Pulmonary artery endothelial cell (primary cell): ENCODE data around the gene CAPS. TPM values are rescaled to one million over a fixed set of nuclear protein-coding genes. Genes with fewer than 3 reads are reported as not detected.
"Not testable (repeated sequence)": the region's sequence is repeated elsewhere in the genome, so short reads cannot be mapped to it uniquely, and the experiment has no call there.

Experiments used
- DNase-seq: peaks from one replicate; pipeline ENCODE4 v3.0.0-alpha.2; 2011; ENCODE audit warnings: low read depth, low spot score
- total RNA-seq: library from RNA; depleted of rRNA; stranded (reverse); fragments of >200 nt; gene quantifications from 2 replicates; pipeline ENCODE4 v1.2.3, GENCODE V29; 2014

Gene CAPS
- total RNA-seq = 1.6 TPM in 2 replicates

DNA sequence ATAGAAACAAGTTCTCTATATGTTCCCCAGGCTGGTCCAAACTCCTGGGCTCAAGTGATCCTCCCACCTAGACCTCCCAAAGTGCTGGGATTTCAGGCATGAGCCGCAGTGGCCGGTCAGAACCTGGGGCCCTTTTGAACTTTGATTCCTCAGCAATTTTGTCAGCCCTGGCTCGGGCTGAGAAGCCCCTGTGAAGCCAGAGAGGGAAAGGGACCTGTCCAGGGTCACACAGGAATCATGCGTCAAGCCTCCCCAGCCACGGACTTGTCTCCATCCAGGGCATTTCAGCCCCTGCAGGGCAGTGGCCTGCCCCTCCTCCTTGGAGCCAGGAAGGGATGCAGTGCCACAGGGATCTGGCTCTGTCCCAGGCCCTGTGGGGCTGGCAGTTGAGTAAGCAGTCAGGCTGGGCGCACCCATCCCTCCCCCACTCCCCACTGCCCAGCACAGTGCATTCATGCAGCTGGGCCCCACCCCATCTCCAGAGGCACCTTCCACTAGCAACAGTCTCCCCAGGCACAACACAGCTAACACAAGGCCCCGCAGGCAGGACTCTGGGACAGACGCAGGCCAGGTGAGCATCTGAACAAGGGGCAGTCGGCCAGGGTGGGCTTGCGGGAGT, at the start of gene CAPS:
CAPS (plus strand) TSS at position 516 of the 619 bp plus-strand sequence. CDS start 153 bp downstream, outside the sequence.
- no peak for DNase-seq

DNA sequence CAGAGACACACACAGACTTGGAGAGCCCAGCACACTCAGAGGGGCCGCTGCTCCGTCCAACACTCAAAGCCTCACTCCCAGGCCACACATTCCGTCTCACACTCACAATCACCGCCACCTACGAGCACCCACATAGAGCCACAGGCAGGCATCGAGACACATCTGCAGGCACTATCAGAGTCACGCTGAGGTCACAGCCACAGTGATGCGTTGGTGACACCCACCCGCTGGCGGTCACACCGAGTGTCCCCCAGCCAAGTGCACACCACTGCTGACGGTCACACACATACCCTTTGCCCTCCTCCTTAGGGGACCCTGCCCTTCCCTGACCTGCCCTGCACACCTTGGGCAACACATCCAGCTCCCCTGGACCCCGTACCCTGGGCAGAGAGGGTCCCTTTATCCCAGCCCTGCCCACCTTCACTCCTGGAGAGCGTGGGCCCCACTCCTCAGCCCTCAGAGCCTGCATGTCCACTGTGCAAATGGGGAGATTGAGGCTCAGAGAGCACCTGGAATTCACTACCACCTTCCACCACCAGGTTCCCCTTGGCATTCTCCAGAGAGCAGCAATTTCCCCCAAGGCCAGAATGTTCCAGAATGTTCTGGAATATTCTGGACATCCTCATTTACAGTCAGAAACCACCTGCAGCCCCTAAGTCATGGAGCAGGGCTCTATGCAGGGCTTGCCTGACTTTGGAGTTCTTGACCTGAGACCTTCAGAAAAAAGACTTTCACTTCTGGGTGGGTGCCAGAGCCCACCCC, 49.1 kb upstream of the CAPS start:
- DNase-seq = no peak

DNA sequence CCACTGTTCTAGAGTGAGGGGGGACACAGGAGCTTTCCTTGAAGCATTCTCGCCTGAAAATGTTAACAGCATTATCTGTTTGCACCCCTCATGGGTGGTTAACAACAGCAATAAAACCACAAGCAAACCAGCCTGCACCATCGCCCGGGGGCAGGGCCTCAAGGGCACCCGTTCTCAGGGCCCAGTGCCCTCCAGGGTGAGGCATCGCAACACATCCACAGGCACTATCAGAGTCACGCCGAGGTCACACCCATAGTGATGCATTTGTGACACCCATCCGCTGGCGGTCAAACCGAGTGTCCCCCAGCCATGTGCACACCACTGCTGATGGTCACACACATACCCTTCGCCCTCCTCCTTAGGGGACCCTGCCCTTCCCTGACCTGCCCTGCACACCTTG, 48.3 kb upstream of the CAPS start:
- DNase-seq = no peak

DNA sequence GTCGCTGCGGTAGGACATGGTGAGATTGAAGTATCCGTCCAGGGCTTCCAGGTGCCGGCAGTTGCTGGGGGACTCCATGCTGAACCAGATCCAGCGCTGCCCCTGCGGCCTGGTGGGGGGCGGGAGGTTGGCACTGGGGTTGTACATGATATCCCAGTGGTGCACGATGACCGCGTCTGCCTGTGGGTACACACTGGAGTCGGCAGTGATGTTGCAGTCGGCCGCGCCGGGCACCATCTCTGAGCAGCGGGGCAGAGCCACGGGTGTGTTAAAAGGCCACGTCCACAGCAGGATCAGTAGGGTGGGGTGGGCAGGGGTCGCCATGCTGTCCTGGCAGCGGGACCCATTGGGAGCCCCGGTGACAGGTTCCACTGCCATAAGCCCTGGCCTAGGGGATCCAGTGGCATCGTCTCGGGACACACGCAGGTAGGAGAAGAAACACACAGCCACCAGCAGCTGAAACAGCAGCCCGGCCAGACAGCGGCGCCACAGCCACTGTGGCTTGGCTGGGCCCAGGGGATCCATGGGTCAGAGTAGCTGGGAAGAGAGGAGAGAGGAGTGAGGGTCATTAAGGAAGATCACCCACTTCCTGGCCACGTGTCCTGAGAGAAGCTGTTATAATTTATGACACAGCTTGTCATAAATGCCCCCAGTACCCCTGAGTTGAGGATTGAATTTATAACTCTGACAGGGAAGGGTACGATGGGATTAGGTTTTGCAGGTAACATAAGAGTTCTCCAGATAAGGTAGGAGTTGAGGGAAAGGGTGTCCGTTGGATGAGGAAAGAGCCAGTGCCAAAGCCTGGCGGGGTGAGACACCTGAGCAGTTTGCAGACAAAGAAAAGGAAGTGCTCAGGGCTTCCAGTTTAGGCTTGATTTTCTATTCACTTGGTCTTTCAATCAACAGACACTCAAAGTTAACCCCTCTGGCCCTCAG, 46.6 kb upstream of the CAPS start:
- no peak for DNase-seq

DNA sequence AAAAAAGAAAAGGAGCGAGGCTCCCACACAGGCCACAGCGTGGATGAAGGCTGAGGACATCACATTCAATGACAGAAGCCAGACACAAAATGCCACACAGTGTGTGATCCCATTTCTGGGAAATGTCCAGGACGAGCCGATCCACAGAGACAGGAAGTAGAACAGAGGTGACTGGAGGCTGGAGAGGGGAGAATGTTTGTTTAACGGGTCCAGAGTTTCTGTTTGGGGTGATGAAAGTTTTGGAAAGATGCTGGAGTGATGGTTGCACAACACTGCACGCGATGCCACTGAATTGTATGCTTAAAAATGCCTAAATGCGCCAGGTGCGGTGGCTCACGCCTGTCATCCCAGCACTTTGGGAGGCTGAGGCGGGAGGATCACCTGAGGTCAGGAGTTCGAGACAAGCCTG, 43.1 kb upstream of the CAPS start:
- no peak for DNase-seq

DNA sequence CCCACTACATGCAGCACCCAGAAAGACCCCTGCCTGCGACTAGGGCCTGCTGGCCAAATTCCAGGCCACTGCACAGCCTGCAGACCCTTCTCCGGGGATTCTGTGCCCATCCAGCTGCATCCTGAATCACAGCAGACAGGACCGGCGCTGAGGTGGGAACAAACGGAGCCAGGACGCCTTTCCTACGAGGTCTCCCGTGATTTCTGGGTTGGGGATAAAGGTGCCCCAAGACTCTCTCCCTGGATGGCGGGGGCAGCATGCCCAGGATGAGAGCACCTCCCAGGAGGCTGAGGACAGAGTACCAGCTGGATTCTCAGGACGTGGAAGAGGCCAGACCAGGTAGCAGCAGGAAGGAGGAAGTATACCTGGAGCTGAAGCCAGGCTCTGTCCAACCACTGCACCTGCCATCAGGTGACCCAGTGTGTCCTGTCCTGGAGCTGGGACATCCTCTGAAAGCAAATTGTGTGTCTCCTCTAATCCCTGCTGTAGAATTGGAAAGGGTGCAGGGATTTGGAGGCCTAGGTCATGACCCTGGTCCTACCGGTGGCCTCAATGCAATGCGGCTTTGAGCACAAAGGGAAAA, 40.3 kb upstream of the CAPS start:
- DNase-seq = no peak

DNA sequence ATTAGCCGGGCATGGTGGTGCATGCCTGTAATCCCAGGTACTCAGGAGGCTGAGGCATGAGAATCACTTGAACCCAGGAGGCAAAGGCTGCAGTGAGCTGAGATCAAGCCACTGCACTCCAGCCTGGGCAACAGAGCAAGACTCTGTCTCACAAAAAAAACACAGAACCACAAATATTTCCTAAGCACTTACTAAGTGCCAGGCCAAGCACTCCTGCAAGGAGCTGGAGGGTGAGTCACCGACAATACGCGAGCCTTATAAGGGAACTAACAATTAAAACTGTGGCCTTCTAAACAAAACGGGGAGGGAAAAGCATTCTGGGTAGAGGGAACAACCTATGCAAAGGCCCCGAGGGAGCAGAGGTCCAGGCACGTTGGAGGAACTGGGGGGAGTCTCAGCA, 39.6 kb upstream of the CAPS start:
- not testable (repeated sequence) for DNase-seq

DNA sequence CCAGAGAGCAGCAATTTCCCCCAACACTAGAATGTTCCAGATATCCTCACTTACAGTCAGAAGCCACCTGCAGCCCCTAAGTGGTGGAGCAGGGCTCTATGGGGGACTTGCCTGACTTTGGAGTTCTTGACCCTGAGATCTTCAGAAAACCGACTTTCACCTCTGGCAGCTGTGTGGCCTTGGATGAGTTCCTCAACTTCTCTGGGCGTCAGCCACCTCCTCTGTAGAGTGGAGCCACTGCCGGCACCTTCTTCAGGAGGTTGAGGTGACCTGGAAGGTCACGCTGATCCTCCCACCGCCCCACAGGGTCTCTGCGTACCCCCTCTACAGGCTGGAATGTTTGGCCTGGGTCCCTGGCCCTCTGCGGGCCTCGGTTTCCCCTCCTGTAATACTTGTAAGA, 36.6 kb upstream of the CAPS start:
- DNase-seq = no peak

DNA sequence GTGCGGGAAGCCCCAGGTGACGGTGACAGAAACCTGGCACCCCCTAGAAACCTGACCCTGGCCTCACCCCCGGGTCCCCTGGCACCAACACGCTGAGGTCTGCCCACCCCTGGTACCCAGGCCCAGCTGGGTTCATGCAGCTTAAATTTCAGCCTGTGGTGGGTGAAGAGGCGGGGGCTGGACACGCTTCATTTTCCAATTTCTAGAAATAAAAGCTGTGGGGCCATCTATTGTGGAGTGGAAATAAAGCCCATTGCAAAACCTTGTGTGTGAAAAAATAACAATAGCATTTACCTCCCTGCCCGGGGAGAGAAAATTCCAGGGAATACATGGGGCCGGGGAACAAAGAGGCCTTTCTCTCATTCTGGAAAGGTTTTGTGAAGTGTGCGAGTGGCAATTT, 36.2 kb upstream of the CAPS start:
- DNase-seq = no peak

DNA sequence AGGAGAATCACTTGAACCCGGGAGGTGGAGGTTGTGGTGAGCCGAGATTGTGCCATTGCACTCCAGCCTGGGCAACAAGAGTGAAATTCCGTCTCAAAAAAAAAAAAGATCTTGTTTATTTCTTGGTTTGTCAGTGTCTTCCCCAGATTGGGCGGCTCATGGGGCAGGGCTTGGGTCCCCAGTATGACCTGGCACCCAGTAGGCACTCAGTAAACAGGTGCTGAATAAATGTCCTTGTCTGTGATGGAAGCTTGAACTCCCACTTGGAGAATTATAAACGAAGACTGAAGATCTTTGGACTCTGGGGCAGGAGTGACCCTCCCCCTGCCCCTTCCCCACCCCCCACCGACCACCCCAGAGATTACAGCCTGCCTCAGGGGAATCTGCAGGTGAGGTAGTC, 33.9 kb upstream of the CAPS start:
- no peak for DNase-seq

DNA sequence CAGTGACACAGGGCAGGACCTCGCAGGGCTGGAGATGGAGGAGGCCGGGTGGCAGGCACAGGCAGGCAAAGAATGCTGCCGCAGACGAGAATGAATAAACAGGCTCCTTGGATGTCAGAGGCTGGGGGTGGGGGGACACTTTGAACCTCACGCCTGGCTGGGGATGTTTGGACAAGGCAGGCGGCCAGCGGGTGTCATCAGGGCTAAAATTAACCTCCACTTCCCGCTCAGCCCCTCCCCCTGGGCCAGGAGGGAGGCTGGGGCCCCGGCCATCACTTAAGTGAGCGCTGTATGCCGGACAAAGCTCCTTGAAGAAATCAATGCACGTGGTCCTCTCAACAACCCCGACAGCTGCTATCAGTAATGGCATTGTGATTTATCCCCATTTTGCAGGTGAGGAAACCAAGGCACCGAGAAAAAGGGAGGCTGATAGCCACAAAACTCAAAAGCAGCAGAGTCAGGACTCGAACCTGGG, 33.4 kb upstream of the CAPS start:
- no peak for DNase-seq

DNA sequence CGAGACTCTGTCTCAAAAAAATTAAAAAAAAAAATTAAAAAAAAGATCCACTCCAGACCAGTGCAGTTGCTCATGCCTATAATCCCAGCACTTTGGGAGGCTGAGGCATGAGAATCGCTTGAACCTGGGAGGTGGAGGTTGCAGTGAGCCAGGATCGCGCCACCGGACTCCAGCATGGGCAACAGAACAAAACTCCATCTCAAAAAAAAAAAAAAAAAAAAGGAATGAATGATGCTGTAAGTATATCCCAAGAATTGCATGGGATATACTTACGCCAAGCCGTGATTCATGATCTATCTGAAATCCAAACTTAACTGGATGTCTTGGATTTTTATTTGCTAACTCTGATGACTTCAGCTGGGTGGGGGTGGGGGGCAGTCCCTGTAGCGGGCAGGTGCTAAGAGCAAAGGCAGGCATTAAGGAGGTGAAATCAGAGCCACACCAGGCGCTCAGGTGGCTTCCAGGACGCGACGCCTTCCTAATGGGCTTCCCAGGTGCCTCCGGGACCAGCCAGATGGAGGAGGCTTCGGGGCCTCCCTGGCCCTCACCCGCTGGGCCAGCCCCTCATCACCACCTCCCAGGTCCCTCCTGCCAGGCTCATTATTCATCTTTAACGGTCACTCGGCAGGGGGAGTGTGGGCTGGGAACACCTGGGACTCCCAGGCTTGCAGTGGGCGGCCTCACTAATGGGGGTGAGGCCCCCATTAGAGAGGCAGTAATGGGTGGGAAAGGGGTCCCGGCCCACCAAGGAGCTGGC, 32.3 kb upstream of the CAPS start:
- DNase-seq = no peak

DNA sequence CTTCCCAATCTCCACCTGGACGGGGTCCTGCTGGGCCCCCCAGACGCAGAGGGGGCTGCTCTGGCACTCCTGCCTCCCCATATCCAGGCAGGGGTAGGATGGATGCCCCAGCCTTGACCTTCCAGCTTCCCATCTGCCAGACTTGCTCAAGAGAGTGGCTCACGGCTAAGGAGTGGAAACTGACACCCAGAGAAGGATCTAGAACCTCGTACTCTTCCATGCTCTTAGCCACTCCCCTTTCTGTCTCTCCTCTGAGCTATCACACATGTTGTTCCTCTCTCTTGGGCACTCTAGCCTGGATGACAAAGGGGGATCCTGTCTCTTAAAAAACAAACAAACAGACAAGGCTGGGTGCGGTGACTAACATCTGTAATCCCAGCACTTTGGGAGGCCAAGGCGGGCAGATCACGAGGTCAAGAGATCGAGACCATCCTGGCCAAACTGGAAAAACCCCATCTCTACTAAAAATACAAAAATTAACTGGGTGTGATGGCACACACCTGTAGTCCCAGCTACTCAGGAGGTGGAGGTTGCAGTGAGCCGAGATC, 31.6 kb upstream of the CAPS start:
- DNase-seq = no peak

DNA sequence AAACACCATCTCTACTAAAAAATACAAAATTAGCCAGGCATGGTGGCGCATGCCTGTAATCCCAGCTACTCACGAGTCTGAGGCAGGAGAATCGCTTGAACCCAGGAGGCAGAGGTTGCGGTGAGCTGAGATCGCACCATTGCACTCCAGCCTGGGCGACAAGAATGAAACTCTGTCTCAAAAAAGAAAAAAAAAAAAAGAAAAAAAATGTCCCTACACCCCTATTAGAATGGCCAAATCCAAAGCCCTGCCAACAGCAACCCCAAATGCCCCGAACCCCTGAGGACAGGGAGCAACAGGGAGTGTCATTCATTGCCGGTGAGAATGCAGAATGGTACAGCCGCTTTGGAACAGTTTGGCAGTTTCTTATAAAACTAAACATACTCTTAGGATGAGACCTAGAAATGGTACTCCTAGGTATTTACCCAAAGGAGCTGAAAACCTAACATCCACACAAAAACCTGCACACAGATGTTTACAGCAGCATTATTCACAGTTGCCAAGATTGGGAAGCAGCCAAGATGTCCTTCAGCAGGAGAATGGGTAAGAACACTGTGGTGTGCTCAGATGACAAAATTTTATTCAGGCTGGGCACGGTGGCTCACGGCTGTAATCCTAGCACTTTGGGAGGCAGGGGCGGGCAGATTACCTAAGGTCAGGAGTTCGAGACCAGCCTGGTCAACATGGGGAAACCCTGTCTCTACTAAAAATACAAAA, 30.7 kb upstream of the CAPS start:
- DNase-seq = not testable (repeated sequence)

DNA sequence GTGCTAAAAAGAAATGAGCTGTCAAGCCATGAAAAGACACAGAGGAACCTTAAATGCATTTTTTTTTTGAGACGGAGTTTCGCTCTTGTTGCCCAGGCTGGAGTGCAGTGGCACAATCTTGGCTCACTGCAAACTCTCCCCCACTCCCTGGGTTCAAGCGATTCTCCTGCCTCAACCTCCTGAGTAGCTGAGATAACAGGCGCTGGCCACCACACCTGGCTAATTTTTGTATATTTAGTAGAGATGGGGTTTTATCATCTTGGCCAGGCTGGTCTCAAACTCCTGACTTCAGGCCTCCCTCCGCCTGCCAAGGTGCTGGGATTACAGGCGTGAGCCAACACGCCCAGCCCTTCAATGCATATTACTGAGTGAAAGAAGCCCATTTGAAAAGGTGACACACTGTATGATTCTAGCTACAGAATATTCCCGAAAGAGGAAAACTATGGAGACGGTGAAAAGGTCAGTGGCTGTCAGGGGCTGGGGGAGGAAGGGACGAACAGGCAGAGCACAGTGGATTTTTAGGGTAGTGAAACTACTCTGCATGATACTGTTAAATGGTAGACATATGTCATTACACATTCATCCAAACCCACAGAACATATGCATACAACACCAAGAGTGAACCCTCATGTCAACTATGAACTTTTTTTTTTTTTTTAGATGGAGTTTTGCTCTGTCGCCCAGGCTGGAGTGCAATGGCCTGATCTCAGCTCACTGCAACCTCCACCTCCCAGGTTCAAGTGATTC, 29.8 kb upstream of the CAPS start:
- DNase-seq = not testable (repeated sequence)

DNA sequence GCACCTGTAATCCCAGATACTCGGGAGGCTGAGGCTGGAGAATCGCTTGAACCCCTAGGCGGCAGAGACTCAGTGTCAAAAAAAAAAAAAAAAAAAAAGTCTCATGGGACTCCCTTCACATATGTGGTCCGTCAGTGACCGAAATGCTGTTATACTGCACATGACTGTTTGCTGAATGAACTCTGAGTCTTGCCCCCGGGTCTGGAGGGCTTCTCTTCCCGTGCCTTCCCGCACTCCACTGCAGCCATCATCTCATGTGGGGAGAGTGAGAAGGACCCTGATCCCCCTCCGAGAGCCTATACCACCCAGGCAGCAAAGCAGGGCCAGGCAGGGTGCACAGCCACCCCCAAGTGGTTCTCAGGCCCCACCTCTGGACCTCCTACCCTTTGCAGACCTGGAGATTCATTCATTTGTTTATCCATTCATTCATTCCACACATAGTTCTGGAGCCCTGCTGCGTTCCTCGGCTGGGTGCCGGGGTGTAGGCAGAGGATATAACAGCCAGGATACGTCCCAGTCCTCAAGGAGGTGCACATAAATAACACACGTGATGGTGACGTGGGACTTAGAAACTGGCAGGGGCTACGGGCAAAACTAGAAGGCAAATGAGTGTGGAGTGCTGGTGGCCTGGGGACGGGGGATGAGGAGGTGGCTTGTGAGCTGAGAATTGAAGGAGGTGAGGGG, 24.6 kb upstream of the CAPS start:
- DNase-seq = no peak

DNA sequence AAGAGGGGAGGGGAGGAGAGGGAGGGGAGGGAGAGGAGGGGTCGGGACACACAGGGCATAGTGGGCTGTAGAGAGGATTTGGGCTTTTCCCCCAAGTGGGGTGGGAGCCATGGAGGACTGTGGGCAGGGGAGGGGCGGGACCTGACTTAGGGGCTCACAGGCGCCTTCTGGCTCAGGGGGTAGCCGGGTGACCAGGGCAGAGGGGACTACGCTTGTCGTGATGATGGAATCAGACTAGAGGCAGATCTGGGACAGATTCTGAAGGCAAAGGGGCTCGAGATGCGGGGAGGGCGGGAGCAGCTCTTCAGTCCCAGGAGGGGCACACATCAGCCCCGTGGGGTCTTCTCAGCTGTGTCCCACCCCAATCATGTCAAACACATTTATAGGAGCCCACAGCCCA, 24.0 kb upstream of the CAPS start:
- DNase-seq = no peak

DNA sequence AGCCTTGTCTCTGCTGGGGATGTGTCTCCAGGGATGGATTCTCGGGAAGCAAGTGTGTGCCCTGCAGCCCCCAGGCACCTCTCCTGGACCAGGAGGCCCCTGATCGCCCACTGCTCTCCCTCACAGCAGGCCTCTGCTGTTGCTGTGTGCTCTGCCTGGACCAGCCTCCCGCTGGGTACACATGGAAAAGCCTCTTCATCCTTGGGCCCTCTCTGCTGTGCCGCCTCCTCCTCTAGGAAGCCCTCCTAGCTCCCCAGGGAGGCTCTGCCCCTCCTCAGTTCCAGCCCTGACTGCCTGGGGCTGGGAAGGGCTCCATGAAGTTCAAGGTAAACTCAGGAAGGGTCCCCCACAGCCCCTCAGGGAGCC, 22.5 kb upstream of the CAPS start:
- no peak for DNase-seq
